Measurements from ENCODE around the gene ACKR2. TPM values are rescaled to one million over a fixed set of nuclear protein-coding genes. Genes with fewer than 3 reads are reported as not detected.
"Not testable (repeated sequence)": the region's sequence is repeated elsewhere in the genome, so short reads cannot be mapped to it uniquely, and the experiment has no call there.

ACKR2 gene
- total RNA-seq, 1 donor from 2014 or later, result 17.6 TPM

- not testable (repeated sequence) for ATAC-seq
Observed at GRCh38 chr3:42883251-42883930, 74.1 kb downstream of the ACKR2 start.

GRCh38 chr3:42884324-42884723 is 75.1 kb downstream of the ACKR2 start:
- ATAC-seq (no peak), DNase-seq (ENCODE audit: low spot score) (no peak)

More at GRCh38 chr3:42883251-42883930, 74.1 kb downstream of the ACKR2 start:
- not testable (repeated sequence) for DNase-seq (ENCODE audit: low spot score)

- DNase-seq (ENCODE audit: low spot score) (no peak), ATAC-seq (no peak)
Observed at GRCh38 chr3:42886294-42886822, 77.1 kb downstream of the ACKR2 start.

DNA sequence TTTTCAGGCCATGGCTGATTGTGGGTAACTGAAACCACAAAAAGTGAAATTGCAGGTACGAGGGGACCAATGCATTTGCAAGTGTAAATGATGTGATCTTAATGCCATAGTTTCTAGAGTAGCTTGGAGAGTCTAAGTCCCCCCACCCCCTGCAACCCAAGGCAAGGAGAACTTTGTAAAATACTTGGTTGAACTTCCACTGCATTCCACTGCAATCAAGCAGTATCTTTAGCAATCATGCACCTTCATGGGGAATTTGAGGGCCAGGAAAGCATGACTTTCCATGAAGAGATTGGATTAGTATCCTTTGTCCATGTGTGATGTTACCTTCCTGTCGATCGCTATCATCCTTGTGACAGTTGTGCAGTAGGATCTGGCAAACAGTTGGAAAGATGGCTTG is 77.8 kb downstream of the ACKR2 start:
- no peak for DNase-seq (ENCODE audit: low spot score)
- no peak for ATAC-seq

- ATAC-seq (no peak), DNase-seq (ENCODE audit: low spot score) (no peak)
Observed at GRCh38 chr3:42891042-42891441, 81.8 kb downstream of the ACKR2 start.

- ATAC-seq (no peak), DNase-seq (ENCODE audit: low spot score) (no peak)
Observed at GRCh38 chr3:42892169-42892568, 82.9 kb downstream of the ACKR2 start.

GRCh38 chr3:42892807-42893206 is 83.6 kb downstream of the ACKR2 start:
- no peak for ATAC-seq
- DNase-seq (ENCODE audit: low spot score), result no peak

DNA sequence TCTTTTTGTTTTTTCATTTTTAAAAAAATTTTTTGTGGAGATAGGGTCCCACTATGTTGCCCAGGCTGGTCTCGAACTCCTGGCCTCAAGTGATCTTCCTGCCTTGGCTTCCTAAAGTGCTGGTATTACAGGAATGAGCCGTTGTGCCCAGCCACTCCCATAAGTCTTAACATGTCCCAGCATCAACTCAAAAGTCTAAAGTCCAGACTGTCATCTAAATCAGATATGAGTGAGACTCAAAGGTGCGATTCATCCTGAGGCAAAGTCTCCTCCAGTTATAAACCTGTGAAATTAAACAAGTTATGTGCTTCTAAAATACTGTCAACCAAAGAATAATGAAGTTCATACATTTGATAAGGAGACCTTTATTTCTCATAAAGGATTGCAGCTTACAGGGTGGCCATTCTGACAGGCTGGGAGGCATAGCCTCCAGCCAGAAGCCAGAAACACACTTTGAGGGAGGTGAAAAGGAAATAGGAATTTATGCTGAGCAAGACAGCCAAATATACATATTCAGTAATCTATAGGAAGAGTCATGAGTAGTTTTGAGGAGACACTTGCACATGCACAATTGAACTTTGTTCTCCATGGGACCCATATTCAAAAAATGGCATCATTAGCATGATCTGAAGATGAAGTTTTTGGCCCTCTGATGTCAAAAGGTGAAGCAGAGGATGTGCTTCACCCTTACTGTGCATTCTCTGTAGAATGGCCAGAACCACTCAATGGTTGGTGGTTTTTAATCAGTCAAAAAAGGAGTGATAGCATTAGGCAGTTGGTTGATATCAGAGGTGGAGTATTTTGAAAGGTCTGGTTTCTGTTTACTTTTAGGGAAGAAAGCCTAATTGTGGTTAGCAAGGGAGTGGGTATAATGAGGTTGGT is 85.7 kb downstream of the ACKR2 start:
- DNase-seq (ENCODE audit: low spot score) (no peak), ATAC-seq (no peak)

DNA sequence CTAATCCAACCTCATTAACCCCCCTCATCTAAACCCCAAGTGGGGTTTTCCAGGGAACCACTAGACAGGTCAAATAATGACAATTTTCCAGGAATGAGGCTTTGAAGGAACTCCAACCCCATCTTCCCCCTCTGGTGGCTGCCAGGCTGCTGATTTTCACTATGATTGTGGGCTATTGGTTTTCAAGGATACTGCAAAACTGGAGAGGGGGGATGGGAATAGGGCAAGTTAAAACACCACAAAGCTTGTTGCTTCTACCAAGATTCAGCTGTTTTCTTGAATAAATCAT is 86.3 kb downstream of the ACKR2 start:
- ATAC-seq (no peak), DNase-seq (ENCODE audit: low spot score) (no peak)

DNA sequence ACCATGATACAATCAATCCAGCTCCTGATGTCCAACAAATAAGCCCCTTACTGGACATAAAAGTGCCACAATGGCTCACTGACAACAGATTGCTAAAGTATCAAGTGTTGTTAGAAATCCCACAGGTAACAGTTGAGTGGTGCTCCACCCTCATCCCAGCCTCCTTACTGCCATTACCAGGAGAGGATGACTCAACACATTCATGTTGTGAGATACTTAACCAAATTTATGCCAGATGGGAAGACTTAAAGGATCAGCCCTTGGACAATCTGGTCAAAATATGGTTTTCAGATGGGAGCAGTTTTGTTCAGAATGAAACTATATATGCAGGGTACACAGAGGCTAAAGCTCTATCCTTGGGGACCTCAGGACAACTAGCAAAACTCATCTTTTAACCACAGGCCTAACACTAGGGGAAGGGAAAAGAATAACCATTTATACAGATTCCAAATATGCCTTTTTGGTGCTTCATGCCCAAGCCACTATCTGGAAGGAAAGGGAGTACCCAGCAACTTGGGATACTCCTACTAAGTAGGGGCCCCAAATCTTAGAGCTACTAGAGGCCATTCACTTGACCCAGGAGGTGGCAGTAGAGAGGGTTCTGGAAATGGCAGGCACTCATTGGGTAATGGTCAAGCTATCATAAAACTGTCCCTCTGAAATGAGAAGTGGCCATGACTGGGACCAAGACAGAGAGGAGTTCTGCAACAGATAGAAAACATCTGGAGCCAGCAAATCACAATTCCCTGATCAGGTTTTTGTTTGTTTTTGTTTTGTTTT is 89.8 kb downstream of the ACKR2 start:
- ATAC-seq (no peak), DNase-seq (ENCODE audit: low spot score) (no peak)

DNA sequence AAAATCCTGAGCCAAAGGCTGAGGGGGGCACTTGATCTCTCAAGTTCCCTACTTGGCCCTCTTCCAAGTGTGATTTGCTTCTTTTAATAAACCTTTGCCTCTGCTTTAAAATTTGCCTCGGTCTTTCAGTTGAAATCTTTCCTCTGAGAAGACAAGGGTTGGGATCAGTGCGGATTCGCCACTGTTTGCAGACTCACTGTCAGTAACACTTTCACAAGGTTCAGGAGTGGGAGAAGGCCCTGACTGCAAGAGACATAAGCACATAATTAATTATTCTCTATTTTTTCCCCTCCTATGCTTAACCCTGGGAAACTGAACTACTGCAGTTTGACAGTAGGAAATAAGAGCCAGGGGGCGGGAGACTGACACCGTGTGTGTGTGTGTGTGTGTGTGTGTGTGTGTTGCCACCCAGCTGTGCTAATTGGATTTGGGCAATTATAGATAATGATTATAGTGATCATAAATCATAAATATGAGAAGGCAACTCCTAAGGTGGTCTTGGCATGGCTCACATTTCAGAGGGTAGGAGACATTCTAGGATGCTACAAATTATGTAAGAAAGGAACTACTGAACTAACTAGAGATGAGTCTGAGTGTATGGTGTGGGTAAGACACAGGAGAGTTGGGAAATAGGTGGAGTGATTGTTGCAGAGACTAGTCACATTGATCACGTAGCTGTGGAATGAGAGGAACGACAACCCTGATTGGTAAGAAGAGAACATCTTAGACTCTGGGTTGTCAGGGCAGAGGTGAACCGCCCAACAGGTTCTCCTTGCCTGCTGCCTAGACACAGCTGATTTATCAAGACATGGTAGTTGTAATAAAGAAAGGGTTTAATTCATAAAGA is 91.2 kb downstream of the ACKR2 start:
- no peak for DNase-seq (ENCODE audit: low spot score)

GRCh38 chr3:42901073-42901415 is 91.8 kb downstream of the ACKR2 start:
- ATAC-seq (no peak), DNase-seq (ENCODE audit: low spot score) (no peak)

More for the DNA sequence above, 91.2 kb downstream of the ACKR2 start:
- ATAC-seq, result no peak

DNA sequence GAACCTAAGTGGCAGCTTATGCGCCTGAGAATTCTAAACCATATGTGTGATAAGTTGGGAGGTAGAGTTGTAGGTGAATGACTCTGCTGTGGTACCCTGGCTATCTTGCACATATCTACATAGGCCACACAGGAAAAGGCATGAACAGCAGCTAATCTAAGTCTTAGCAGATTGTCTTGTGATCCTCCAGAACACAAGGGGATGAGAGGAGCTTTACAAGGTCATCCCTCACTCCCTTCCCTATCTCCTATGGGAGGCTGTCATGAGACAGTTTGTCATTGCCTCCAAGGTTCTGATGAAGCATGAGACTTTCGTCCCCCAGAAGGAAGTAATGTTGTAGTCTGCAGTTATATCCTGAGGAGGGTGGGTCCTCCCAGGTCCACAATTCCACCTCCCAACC is 93.0 kb downstream of the ACKR2 start:
- ATAC-seq (no peak), DNase-seq (ENCODE audit: low spot score) (no peak)

DNA sequence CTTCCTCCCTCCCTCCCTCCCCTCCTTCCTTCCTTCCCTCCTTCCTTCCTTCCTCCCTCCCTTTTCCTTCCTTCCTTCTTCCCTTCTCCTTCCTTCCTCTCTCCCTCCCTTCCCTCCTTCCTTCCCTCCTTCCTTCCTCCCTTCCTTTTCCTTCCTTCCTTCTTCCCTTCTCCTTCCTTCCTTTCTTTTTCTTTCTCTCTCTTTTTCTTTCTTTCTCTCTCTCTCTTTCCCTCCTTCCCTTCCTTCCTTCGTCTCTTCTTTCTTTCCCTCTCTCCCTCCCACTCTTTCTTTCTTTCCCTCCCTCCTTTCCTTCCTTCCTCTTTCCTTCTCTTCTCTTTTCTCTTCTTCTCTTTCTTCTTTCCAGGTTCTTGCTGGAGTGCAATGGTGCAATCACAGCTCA is 94.8 kb downstream of the ACKR2 start:
- ATAC-seq, result no peak
- DNase-seq (ENCODE audit: low spot score), result no peak

- no peak for ATAC-seq
- no peak for DNase-seq (ENCODE audit: low spot score)
Observed at GRCh38 chr3:42905740-42906069, 96.5 kb downstream of the ACKR2 start.

DNA sequence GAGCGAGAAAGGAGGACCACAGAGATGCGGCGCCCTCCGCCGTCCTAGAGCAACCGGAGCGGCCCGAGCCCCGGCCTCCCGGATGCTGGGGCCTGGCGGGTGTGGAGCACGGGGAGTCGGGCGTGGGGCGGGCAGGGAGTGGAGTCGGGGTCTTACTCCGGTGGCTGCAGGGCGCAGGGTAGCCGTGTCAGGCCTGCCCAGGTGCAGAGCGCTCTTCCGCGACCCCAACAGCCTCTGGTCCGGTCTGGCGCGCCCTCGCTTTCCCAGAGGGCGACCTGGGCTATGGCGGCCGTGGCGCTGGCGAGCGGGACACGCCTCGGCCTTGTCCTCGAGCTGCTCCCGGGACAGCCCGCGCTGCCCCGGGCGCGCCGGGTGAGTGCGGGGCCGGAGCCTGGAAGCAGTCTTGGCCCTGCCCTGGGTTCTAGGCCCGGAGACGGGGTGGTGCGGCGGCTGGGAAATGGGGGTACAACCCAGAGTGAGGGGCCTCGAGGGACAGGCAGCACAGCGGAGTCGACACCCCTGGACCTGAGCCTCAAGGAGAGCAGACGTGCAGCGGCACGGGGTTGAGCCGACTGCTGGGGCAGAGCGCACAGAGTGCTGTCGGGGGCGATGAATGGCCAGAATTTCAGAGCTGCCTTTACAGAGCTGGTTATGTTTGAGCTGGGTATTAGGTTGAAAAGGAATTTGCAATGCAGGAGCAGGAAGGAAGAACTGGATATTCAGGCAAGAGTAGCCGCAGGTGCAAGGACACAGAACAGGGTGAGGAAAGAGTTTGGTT is 97.0 kb downstream of the ACKR2 start, which contains the start of gene ZNF662:
Gene ZNF662, plus strand, starts transcription at position 73 of the 778 bp plus-strand sequence. CDS start 1,973 bp downstream, outside the sequence.
- ATAC-seq, result peak; percentile 91

DNA sequence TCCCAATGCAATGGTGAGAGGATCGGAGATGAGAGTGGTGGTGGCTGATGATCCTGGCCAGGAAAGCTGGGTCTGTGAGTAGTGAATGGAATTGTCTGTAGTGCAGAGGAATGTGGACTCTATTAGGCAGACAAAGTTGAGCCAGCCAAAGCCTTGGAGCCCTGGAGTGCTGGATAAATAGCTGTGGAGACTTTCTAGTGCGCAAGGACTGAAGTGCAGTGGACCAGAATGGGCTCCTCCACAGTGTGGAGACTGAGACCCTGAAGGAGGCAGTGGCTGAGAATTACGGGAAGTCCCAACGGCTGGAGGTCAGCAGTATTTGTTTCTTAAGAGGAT is 97.6 kb downstream of the ACKR2 start:
- DNase-seq (ENCODE audit: low spot score) (no peak), ATAC-seq (no peak)

More for the DNA sequence above, 97.0 kb downstream of the ACKR2 start, which contains the start of gene ZNF662:
- DNase-seq (ENCODE audit: low spot score), result peak; percentile 58

DNA sequence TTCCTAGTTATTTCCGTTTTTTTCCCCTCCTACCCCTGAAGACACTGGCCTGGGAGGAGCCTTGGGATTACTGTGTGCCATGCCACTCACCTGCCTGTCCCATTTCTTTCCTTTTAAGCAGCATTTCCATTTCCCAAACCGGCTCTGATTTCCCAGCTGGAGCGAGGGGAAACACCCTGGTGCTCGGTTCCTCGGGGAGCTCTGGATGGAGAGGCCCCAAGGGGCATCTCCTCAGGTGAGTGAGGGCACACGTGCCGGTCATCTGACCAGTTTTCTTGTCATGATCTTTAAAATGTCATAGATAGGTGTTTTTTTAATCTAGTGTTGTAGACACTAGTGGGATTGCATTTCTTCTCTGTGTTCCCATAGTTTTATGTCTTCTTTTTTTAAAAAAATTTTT is 99.4 kb downstream of the ACKR2 start:
- no peak for ATAC-seq
- DNase-seq (ENCODE audit: low spot score), result no peak

DNA sequence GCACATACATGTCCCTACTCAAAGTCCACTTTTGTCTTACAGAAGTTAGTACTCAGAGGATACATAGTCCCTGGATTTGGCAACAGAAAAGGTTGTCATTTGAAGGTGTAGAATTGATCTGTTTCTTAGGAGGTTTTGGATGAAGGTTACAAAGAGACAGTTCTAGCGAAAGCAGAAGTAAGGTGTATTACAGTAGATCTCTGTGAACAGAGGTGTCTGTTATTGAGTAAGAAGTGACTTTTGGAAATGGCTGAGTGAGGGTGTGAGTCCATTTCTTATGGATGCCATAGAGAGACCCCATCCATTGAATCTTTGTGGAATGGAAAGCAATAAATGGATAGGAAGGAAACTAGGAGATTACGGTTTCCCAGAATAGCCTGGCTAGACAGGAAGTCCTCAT is 102.3 kb downstream of the ACKR2 start:
- ATAC-seq (no peak), DNase-seq (ENCODE audit: low spot score) (no peak)
